Fibroblast of upper back skin (primary cell): Measurements from ENCODE around the gene PPP1R14B.
A peak's percentile ranks its signal among the peaks of the same experiment; 100 is the strongest.
"Not testable (repeated sequence)": the region's sequence is repeated elsewhere in the genome, so short reads cannot be mapped to it uniquely, and the experiment has no call there.

ENCODE experiments used
- DNase-seq: peaks from one replicate; pipeline ENCODE4 v3.0.0-alpha.2; 2013

Gene PPP1R14B

DNA sequence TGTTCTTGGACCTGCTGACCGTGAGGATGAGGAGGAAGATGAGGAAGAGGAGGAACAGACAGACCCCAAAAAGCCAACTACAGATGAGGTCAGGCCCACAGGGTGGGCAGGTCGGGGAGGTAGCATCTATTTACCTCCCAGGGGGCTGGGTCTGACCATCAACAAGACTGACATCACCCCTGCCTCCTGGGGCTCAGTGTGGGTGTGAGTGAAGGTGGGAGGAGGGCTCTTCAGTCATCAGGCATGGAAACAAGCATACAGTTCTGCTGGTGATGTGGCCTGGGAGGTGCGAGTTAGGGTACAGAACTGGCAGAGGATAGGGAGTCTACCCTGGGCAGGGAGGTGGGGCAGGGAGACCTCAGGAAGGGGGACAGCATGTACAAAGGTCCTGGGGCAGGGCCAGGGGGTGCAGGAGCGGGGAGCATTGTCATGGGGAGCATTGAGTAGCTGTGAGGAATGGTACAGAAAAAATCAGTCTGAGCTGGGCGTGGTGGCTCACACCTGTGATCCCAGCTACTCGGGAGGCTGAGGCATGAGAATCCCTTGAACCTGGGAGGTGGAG lies 13.5 kb upstream of the PPP1R14B start:
- DNase-seq = no peak

GRCh38 chr11:64259533-64260067 lies 12.9 kb upstream of the PPP1R14B start:
- DNase-seq = no peak

GRCh38 chr11:64258946-64259532 lies 12.3 kb upstream of the PPP1R14B start:
- DNase-seq = no peak

DNA sequence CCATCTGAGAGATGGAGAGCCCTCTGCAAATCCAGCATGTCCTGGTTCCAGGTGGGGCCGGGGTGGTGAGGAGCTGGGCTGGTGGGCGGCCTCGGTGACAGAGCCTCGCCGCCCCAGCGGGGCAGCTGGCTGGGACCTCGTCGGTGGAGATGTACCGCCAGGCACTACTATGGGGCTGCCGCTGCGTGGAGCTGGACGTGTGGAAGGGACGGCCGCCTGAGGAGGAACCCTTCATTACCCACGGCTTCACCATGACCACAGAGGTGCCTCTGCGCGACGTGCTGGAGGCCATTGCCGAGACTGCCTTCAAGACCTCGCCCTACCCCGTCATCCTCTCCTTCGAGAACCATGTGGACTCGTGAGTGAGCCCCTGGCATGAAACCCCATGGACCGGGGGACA lies 11.6 kb upstream of the PPP1R14B start:
- no peak for DNase-seq

GRCh38 chr11:64256300-64256699 lies 9.6 kb upstream of the PPP1R14B start:
- DNase-seq = no peak

- no peak for DNase-seq
Observed at GRCh38 chr11:64255135-64256128, 8.7 kb upstream of the PPP1R14B start.

DNA sequence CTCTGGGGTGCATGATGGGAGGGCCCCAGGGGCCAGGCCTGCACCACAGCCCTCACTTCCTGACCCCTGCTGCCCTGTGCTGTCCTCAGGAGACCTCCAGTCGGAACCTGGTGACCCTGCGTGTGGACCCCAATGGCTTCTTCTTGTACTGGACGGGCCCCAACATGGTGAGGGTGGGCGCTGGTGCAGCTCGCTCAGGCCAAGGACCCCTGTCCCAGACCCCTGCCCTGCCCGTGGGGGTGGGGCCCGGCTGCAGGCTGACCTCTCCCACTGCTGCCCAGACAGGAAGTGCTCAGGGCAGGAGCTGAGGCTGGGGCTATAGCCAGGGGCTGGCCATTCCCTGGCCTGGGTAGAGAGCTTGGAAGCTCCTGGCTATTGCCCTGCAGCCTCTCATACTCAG lies 7.6 kb upstream of the PPP1R14B start:
- DNase-seq = no peak

DNA sequence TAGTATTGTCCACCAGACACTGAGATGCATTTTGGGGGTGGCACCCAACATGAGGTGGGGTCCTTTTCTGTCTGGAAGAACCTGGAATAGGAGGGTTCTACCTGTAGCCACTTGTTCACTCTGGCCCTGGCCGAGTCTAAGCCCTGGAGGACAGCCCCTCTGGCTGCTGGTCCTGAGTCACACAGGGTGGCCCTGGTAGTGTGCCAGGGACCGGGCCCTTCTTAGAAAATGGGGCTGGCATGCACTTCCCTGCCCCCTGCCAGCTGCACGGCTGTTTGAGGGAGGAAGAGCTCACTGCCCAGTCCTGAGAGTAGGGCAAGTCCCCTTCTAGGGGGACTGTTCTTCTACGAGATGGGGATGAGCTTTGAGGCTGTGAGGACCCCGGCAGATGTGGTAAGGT lies 6.7 kb upstream of the PPP1R14B start:
- DNase-seq = no peak

- no peak for DNase-seq
Observed at GRCh38 chr11:64253043-64253442, 6.3 kb upstream of the PPP1R14B start.

- DNase-seq = no peak
Observed at GRCh38 chr11:64252003-64252872, 5.5 kb upstream of the PPP1R14B start.

GRCh38 chr11:64251753-64252002 lies 4.9 kb upstream of the PPP1R14B start:
- DNase-seq = no peak

DNA sequence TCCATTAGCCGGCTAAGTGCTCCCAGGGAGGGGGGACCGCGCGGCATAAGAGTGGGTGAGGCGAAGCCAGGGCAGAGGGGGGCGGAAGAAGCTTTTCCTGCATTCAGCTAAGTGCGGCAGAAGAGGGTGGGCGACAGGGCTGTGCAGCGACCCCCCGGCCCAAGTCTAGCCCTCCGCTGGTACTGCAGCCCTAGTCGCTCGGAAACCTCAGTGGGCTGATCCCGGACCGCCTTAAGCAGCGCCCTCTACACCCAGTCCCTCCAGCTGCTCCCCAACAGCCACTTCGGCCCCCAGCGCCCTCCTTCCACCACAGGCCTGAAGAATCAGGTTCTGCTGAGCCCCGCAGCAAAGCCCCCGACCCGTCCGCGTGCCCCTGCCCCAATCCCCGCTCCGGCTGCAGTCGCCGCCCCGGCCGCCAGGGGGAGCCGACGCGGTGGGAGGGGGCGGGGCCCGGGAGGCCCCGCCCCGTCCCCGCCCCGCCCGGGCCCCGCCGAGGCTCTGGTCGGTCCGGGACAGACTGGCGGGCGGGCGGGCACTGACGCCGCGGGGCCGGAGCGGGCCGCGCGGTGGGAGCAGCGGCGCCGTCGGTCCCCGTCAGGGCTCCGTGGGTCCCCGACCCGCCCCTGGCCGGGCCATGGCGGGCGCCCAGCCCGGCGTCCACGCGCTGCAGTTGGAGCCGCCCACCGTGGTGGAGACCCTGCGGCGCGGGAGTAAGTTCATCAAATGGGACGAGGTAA lies 4.4 kb upstream of the PPP1R14B start, which contains the start of gene PLCB3:
Gene PLCB3, plus strand, starts transcription at position 515 of the 737 bp plus-strand sequence. Its CDS starts 120 bp downstream, at position 635.
- peak; percentile 36 for DNase-seq

DNA sequence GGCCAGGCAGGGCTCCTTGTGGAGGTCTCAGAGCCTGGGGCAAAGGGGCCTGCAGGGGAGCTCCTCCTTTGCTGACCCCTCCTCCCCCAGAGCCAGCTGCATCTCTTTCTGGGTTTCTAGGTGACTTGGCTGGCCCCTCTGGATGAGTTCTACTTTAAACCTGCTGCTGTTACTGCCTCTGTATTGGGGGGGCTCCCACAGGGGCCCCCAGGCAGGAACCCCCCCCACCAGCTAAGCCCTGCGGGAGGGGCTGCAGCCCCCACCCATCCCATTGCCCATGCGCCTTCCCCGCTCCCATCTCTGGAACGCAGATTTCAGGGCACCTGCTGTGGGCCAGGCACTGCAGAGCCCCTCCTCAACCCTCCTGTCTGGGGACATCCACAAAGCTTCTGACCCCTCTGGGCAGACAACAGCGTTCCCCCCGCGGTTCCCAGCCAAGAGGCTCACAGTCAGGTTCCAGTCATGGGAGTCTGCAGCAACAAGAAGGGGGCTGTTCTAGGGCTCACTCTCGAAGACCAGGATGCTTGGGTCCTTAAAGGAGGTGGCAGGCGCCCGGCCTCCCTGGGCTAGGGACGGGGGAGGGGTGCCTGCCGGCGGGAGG lies 3.8 kb upstream of the PPP1R14B start:
- DNase-seq = no peak

DNA sequence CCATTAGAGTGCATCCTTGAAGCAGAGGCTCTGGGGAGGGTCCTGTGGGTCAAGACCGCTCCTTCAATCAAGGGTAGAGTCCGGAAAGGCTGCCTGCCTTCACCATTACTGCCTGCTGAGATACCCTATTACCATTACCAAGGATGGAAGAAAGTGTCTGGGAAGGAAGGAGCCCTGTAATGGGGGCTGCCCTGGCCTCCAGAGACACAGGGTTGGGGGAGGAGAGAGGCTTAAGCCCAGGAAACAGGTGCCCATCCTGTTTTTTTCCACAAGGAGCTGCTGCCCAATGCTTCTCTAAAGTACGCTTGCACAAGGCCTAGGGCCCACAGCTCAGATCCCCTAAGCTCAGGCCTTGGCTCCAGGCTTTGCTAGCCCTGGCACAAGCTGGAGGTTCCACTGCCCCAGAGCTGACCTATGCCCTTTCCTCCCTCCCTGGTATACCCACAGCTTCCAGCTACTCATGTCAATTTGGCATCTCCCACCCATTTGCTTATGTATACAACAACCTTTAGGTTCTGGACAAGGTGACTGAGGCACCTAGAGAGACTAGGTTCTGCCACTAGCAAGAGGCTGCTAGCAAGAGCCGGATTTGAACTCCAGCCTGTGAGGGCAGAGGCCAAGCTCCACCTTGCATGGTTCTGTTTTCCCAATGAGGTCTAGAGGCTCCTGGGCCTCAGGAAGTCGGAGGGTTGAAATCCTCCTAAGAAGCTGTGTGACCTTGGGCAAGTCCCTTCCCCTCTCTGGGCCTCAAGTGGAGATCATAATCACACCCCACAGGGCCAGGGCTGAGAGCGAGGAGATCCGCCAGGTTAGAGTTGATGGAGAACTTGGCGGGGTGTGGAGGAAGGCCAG lies 3.0 kb upstream of the PPP1R14B start:
- no peak for DNase-seq

- DNase-seq = no peak
Observed at GRCh38 chr11:64249038-64249437, 2.3 kb upstream of the PPP1R14B start.

DNA sequence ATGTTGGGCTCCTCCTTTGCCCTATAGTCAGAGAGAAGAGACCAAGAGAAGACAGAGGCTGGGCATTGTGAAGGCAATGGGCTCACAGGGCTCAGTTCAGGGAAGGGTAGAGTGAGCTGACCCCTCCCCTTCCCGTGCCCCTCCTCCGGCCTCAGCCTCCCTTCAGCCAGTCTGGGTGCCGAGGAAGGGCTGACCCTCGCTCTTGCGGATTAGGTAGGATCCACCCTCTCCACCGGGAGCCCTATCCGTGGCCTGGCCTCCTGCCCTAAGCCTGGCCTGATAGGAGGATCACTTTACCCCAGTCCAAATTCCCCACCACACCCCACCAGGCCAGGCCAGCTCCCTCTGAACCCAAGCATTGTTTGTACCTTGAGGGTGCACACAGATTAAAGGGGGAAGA lies 1.8 kb upstream of the PPP1R14B start:
- no peak for DNase-seq

GRCh38 chr11:64247729-64248531 lies 1.2 kb upstream of the PPP1R14B start:
- DNase-seq = no peak

DNA sequence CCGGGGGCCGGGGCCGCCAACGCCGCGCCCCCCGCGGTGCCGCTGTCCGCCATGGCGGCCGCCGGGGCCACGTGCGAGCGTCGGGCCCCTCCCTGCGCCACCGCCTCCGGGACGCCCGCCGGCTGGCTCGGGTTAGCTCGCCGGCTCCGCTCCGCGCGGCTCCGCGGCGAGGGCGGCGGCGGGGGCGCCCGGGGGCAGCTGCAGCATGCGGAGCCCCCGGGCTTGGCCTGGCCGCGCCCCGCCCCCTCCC lies 197 bp downstream of the PPP1R14B start:
- DNase-seq = not testable (repeated sequence)

DNA sequence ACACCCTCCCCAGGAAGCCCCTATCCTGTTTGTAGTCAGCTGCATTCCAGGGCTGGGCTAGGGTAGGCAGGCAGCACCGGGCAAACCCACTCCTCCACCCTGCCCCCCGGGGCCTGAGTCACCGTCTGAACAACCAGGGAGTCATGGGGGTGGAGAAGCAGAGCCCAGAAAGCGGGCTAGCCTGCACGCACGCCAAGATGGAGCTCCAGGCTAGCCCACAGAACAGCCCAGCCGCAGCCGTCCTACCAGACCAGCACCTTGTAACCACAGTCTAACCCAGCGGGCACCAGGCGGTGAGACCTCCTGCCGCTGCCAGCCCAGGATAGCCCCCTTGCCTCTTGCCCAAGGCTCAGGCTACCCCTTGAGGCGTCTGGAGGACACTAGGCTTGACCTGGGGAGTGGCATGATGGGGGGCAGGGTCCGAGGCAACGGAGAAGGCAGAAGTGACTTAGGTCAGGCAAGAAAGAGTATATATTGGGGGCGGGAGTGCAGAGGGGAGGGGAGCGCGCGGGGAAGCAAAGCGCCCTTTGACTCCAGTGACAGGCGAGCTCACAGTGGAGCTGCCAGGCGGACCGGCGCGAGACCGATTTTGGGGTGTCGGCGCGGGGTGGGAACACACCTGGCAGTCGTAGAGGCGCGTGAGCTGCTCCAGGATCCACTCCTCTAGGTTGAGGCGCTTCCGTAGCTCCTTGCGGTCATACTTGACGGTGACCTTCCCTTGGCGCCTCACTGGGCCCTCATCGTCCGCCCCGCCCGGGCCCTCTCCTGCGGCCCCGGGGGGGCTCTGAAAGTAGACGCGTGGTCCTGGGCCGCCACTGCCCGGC lies 734 bp downstream of the PPP1R14B start:
- DNase-seq = peak; percentile 94
